ENCODE measurements around the gene NTM. TPM values are rescaled to one million over a fixed set of nuclear protein-coding genes. Genes with fewer than 3 reads are reported as not detected.

The NTM gene
- total RNA-seq, 2 donors from 2014 or later: not detected

- DNase-seq (ENCODE audit: low spot score): no peak
Measured at GRCh38 chr11:131682373-131683015, 312.1 kb downstream of the NTM start.

GRCh38 chr11:131683131-131683530 is 312.7 kb downstream of the NTM start:
- Histone ChIP-seq H3K9me3 (no peaks in the 10 kb centered on the region), H3K27ac (no peak overlapping the region), H3K4me1 (ENCODE audit: control insufficient read depth in 1 of 2, low read depth in 2 of 2) (peaks cover 0 to 2% of the 10 kb centered on the region in 2 donors), H3K36me3 (no peaks in the 10 kb centered on the region), H3K27me3 (replicated peaks; ENCODE audit: insufficient read depth) (no peaks in the 10 kb centered on the region), H3K4me3 (no peak overlapping the region)
- no peak for TF ChIP-seq CTCF (IDR thresholded peaks at IDR 0.05)
- ATAC-seq (ENCODE audit: insufficient number of reproducible peaks, low FRiP score, low read depth): no peak
- no peak for DNase-seq (ENCODE audit: low spot score)

More at GRCh38 chr11:131682373-131683015, 312.1 kb downstream of the NTM start:
- H3K4me1 ChIP-seq (ENCODE audit: control insufficient read depth in 1 of 2, low read depth in 2 of 2): no peaks in the 10 kb centered on the region
- no peak overlapping the region for H3K27ac ChIP-seq
- no peaks in the 10 kb centered on the region for H3K9me3 ChIP-seq
- H3K27me3 ChIP-seq (replicated peaks; ENCODE audit: insufficient read depth): no peaks in the 10 kb centered on the region
- ATAC-seq (ENCODE audit: insufficient number of reproducible peaks, low FRiP score, low read depth): no peak
- no peaks in the 10 kb centered on the region for H3K36me3 ChIP-seq
- H3K4me3 ChIP-seq: no peak overlapping the region
- no peak for TF ChIP-seq CTCF (IDR thresholded peaks at IDR 0.05)

GRCh38 chr11:131683666-131684065 is 313.3 kb downstream of the NTM start:
- no peak overlapping the region for H3K27ac ChIP-seq
- ATAC-seq (ENCODE audit: insufficient number of reproducible peaks, low FRiP score, low read depth) (no peak), DNase-seq (ENCODE audit: low spot score) (no peak)
- H3K27me3 ChIP-seq (replicated peaks; ENCODE audit: insufficient read depth): no peaks in the 10 kb centered on the region
- H3K36me3 ChIP-seq: no peaks in the 10 kb centered on the region
- no peak for TF ChIP-seq CTCF (IDR thresholded peaks at IDR 0.05)
- H3K9me3 ChIP-seq: no peaks in the 10 kb centered on the region
- no peak overlapping the region for H3K4me3 ChIP-seq
- peaks cover 0 to 3% of the 10 kb centered on the region in 2 donors for H3K4me1 ChIP-seq (ENCODE audit: control insufficient read depth in 1 of 2, low read depth in 2 of 2)

- no peak for ATAC-seq (ENCODE audit: insufficient number of reproducible peaks, low FRiP score, low read depth)
- no peak for DNase-seq (ENCODE audit: low spot score)
- H3K4me3 ChIP-seq: no peak overlapping the region
- H3K4me1 ChIP-seq (ENCODE audit: control insufficient read depth in 1 of 2, low read depth in 2 of 2): peaks cover 0 to 3% of the 10 kb centered on the region in 2 donors
- no peak for TF ChIP-seq CTCF (IDR thresholded peaks at IDR 0.05)
- no peaks in the 10 kb centered on the region for H3K9me3 ChIP-seq
- no peak overlapping the region for H3K27ac ChIP-seq
- H3K36me3 ChIP-seq: no peaks in the 10 kb centered on the region
- no peaks in the 10 kb centered on the region for H3K27me3 ChIP-seq (replicated peaks; ENCODE audit: insufficient read depth)
Measured at GRCh38 chr11:131684111-131685060, 314.0 kb downstream of the NTM start.

- DNase-seq (ENCODE audit: low spot score) (no peak), ATAC-seq (ENCODE audit: insufficient number of reproducible peaks, low FRiP score, low read depth) (no peak)
- H3K4me1 ChIP-seq (ENCODE audit: control insufficient read depth in 1 of 2, low read depth in 2 of 2): peaks cover 0 to 3% of the 10 kb centered on the region in 2 donors
- H3K27ac ChIP-seq: no peak overlapping the region
- H3K9me3 ChIP-seq: no peaks in the 10 kb centered on the region
- no peaks in the 10 kb centered on the region for H3K36me3 ChIP-seq
- TF ChIP-seq CTCF (IDR thresholded peaks at IDR 0.05): no peak
- H3K4me3 ChIP-seq: no peak overlapping the region
- H3K27me3 ChIP-seq (replicated peaks; ENCODE audit: insufficient read depth): no peaks in the 10 kb centered on the region
Measured at GRCh38 chr11:131685206-131685605, 314.8 kb downstream of the NTM start.
